ENCODE data around the gene TMEM35B. TPM values are rescaled to one million over a fixed set of nuclear protein-coding genes. Genes with fewer than 3 reads are reported as not detected.

TMEM35B gene
- total RNA-seq, 1 experiment from 2014 or later, result 18.7 TPM

GRCh38 chr1:34980715-34981114, 4.4 kb downstream of the TMEM35B start:
- no peak for TF ChIP-seq SIN3A (IDR thresholded peaks at IDR 0.05; ENCODE audit: borderline replicate concordance, insufficient read depth, low read depth, low read length)
- no peak for TF ChIP-seq CTCF (IDR thresholded peaks at IDR 0.05)
- no peak for TF ChIP-seq TCF7L2 (IDR thresholded peaks at IDR 0.05; ENCODE audit: low read depth, low read length)
- TSS peak; percentile 14 for BruUV-seq (replicated peaks)
- Histone ChIP-seq H3K27me3 (ENCODE audit: control insufficient read depth, insufficient read depth, low read length) (no peaks in the 10 kb centered on the region), H3K36me3 (ENCODE audit: control insufficient read depth, insufficient read depth, low read length) (peaks cover 2% of the 10 kb centered on the region), H3K27ac (ENCODE audit: low read length) (no peak overlapping the region), H3K4me1 (ENCODE audit: control insufficient read depth, insufficient read depth, low read length) (peaks cover 8% of the 10 kb centered on the region), H3K9me3 (ENCODE audit: control insufficient read depth, insufficient read depth, low read depth, low read length) (no peaks in the 10 kb centered on the region), H3K4me3 (ENCODE audit: low read depth in 2 of 2, low read length in 2 of 2) (no peak overlapping the region)
- ChIA-PET CTCF (no interaction called here), POLR2A (no interaction called here)
- intact Hi-C loops (cut with micrococcal nuclease; ENCODE audit: unreplicated experiment) (no loop called here), in situ Hi-C loops (cut with HindIII; ENCODE audit: low pct_unique_long_range_greater_than_20kb, low sequenced_read_pairs) (no loop called here)
- ATAC-seq (no peak), DNase-seq (ENCODE audit: low read depth, low spot score) (no peak)

GRCh38 chr1:34978921-34979320, 6.2 kb downstream of the TMEM35B start:
- BruUV-seq (replicated peaks), result no TSS peak
- TF ChIP-seq CTCF (IDR thresholded peaks at IDR 0.05) (no peak), TCF7L2 (IDR thresholded peaks at IDR 0.05; ENCODE audit: low read depth, low read length) (no peak), SIN3A (IDR thresholded peaks at IDR 0.05; ENCODE audit: borderline replicate concordance, insufficient read depth, low read depth, low read length) (no peak), POLR2AphosphoS5 (IDR thresholded peaks at IDR 0.05; ENCODE audit: low read depth, low read length) (no peak), REST (IDR thresholded peaks at IDR 0.05; ENCODE audit: insufficient read depth in 1 of 2, low read depth in 2 of 2, low read length in 1 of 2) (no peak)
- ChIA-PET POLR2A (no interaction called here), CTCF (no interaction called here)
- no peak overlapping the region for H3K4me3 ChIP-seq (ENCODE audit: low read depth in 2 of 2, low read length in 2 of 2)
- intact Hi-C loops (cut with micrococcal nuclease; ENCODE audit: unreplicated experiment) (no loop called here), in situ Hi-C loops (cut with HindIII; ENCODE audit: low pct_unique_long_range_greater_than_20kb, low sequenced_read_pairs) (no loop called here)
- no peak for ATAC-seq
- no peak overlapping the region for H3K27ac ChIP-seq (ENCODE audit: low read length)
- no peaks in the 10 kb centered on the region; the same call in 1 of the 2 replicates for H3K36me3 ChIP-seq (ENCODE audit: control insufficient read depth, insufficient read depth, low read length)
- no peaks in the 10 kb centered on the region for H3K9me3 ChIP-seq (ENCODE audit: control insufficient read depth, insufficient read depth, low read depth, low read length)
- no peaks in the 10 kb centered on the region for H3K27me3 ChIP-seq (ENCODE audit: control insufficient read depth, insufficient read depth, low read length)
- H3K4me1 ChIP-seq (ENCODE audit: control insufficient read depth, insufficient read depth, low read length), result peaks cover 2% of the 10 kb centered on the region
- no peak for DNase-seq (ENCODE audit: low read depth, low spot score)
